ENCODE measurements around the gene FREY1. TPM values are rescaled to one million over a fixed set of nuclear protein-coding genes. Genes with fewer than 3 reads are reported as not detected.

The FREY1 gene, protein sequence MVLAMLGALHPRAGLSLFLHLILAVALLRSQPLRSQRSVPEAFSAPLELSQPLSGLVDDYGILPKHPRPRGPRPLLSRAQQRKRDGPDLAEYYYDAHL
- polyA plus RNA-seq (2013) = 0.40 and 0.43 TPM in 2 replicates

DNA sequence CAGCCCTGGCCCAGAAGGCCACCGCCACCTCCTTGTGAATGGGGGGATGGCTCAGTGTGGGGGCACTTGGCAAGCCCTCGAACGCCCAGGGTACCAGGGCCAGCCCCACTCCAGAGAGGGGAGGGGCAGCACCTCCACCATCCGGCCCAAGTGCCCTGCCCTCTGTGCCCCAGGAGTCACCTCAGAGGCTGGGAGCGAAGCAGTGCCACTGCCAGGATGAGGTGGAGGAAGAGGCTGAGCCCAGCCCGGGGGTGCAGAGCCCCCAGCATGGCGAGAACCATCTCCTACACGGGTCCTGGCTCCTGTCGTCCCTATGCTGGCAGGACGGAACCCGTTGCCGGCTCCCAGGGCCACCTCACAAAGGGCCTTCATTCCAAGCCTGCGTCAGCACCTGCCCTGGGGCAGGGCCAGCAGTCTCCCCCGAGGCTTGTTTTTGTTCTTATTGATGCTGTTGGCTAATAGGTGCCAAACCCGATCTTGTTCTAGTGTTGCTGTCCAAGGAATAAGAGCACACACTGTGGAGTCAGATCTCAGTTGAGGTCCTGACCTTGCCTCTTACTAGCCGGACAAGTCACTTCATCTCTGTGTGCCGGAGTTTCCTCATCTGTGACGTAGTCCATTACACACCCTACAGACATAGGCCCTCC lies at the start of gene FREY1:
TSS of gene FREY1 (minus strand) at position 307 of the 647 bp plus-strand sequence. CDS start at position 281, 26 bp downstream.
- peak within 1 kb of the TSS; percentile 14 for H2BK120ac ChIP-seq (ENCODE audit: insufficient read depth, low read length, poor library complexity)
- H2BK12ac ChIP-seq (ENCODE audit: low read length) = no peak within 1 kb of the TSS
- no peak within 1 kb of the TSS for H3K23ac ChIP-seq (ENCODE audit: low read length)
- H4K91ac ChIP-seq (ENCODE audit: low read depth, low read length) = no peak within 1 kb of the TSS
- no peaks in the 10 kb centered on the region for H3K27me3 ChIP-seq (ENCODE audit: insufficient read depth, low read length)
- no CpG with 5 or more reads among the region's 18 CpGs for WGBS (ENCODE audit: extremely low coverage, insufficient coverage, insufficient read length)
- H3K79me1 ChIP-seq (ENCODE audit: low read length) = peaks cover 5% of the 10 kb centered on the region
- H3K18ac ChIP-seq (ENCODE audit: low read length) = no peak within 1 kb of the TSS
- H3K9ac ChIP-seq (ENCODE audit: low read length) = no peak within 1 kb of the TSS
- H3K27ac ChIP-seq (ENCODE audit: low read depth, low read length) = no peak within 1 kb of the TSS
- no peak within 1 kb of the TSS for H2AFZ ChIP-seq (ENCODE audit: insufficient read depth, low read length, poor library complexity)
- peaks cover 1% of the 10 kb centered on the region for H3K9me3 ChIP-seq (ENCODE audit: insufficient read depth, low read depth, low read length)
- H3K79me2 ChIP-seq (ENCODE audit: control insufficient read depth, insufficient read depth, low read length, poor library complexity) = no peaks in the 10 kb centered on the region
- no peak within 1 kb of the TSS for H3K4ac ChIP-seq (ENCODE audit: low read depth, low read length)
- H2BK5ac ChIP-seq (ENCODE audit: low read depth, low read length, poor library complexity) = no peak within 1 kb of the TSS
- peak within 1 kb of the TSS; percentile 25 for H3K14ac ChIP-seq (ENCODE audit: low read length)
- no peak within 1 kb of the TSS for H3K4me3 ChIP-seq (ENCODE audit: low read depth, low read length)
- H3K4me1 ChIP-seq (ENCODE audit: control insufficient read depth in 1 of 2, insufficient read depth in 2 of 2, low read length in 2 of 2) = peaks cover 15 to 16% of the 10 kb centered on the region in 2 experiments
- no peak within 1 kb of the TSS for H4K12ac ChIP-seq (ENCODE audit: low read depth, low read length)
- H3K36me3 ChIP-seq (ENCODE audit: control insufficient read depth in 1 of 2, insufficient read depth in 2 of 2, low read length in 2 of 2) = peaks cover 27 to 32% of the 10 kb centered on the region in 2 experiments
- H2AK5ac ChIP-seq (ENCODE audit: low read length) = no peak within 1 kb of the TSS
- peak; percentile 97 to 99 for DNase-seq
- no peak within 1 kb of the TSS for H4K8ac ChIP-seq (ENCODE audit: low read depth, low read length)
- no peak within 1 kb of the TSS for H3K4me2 ChIP-seq (ENCODE audit: low read length)

DNA sequence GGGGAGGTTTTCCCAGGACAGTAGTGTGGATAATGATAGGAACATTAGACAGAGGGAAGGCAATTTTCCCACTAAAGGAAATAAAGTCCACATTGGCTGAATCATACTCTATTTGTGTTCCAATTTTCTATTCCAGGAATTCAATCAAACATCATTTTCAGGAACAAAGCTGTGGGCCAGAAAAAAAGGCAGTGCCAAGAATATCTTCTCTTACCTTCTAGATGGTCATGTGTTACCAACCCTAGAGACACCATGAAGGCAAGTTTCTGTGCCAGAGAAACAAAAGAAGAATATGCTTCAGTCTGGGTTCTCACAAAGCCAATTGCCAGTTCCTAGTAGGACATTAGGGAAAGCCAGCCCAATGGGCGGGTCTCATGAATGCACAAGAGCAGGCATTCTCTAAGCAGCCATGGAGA lies 42.9 kb upstream of the FREY1 start:
- Histone ChIP-seq H3K4me1 (ENCODE audit: control insufficient read depth in 1 of 2, insufficient read depth in 2 of 2, low read length in 2 of 2) (no peaks in the 10 kb centered on the region), H3K27me3 (ENCODE audit: insufficient read depth, low read length) (no peaks in the 10 kb centered on the region), H4K8ac (ENCODE audit: low read depth, low read length) (no peak overlapping the region), H3K18ac (ENCODE audit: low read length) (no peak overlapping the region), H3K79me2 (ENCODE audit: control insufficient read depth, insufficient read depth, low read length, poor library complexity) (no peaks in the 10 kb centered on the region), H2AFZ (ENCODE audit: insufficient read depth, low read length, poor library complexity) (no peak overlapping the region), H3K27ac (ENCODE audit: low read depth, low read length) (no peak overlapping the region), H2BK12ac (ENCODE audit: low read length) (no peak overlapping the region), H3K4ac (ENCODE audit: low read depth, low read length) (no peak overlapping the region), H2BK120ac (ENCODE audit: insufficient read depth, low read length, poor library complexity) (no peak overlapping the region), H2BK5ac (ENCODE audit: low read depth, low read length, poor library complexity) (no peak overlapping the region), H3K23ac (ENCODE audit: low read length) (no peak overlapping the region), H3K4me3 (ENCODE audit: low read depth, low read length) (no peak overlapping the region), H3K4me2 (ENCODE audit: low read length) (no peak overlapping the region), H3K36me3 (ENCODE audit: control insufficient read depth in 1 of 2, insufficient read depth in 2 of 2, low read length in 2 of 2) (peaks cover 2 to 15% of the 10 kb centered on the region in 2 experiments), H4K91ac (ENCODE audit: low read depth, low read length) (no peak overlapping the region), H3K14ac (ENCODE audit: low read length) (no peak overlapping the region), H3K9ac (ENCODE audit: low read length) (no peak overlapping the region), H3K79me1 (ENCODE audit: low read length) (no peaks in the 10 kb centered on the region), H2AK5ac (ENCODE audit: low read length) (no peak overlapping the region), H4K12ac (ENCODE audit: low read depth, low read length) (no peak overlapping the region), H3K9me3 (ENCODE audit: insufficient read depth, low read depth, low read length) (no peaks in the 10 kb centered on the region)
- no CpG with 5 or more reads among the region's 1 CpG for WGBS (ENCODE audit: extremely low coverage, insufficient coverage, insufficient read length)
- no peak for DNase-seq

DNA sequence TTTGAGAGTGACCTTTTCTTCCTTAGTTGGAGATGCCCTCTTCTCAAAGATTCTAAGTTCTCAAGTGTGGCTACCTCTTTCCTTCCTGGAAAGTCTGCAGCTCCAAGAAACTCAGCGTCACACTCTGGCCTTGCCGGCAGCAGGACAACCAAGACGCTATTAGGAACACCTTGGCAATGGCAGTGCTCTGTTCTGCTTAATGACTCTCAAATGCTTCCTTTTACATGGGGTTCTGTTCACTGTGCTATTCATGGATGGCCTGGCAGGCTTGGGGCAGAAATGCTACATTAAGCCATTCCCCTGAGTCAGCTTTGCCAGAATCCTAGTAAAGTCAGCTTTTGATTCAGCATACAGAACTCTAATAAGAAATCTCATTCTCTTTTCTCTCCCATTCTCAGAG lies 41.3 kb upstream of the FREY1 start:
- H2BK120ac ChIP-seq (ENCODE audit: insufficient read depth, low read length, poor library complexity) = no peak overlapping the region
- H3K4me2 ChIP-seq (ENCODE audit: low read length) = no peak overlapping the region
- no peaks in the 10 kb centered on the region for H3K9me3 ChIP-seq (ENCODE audit: insufficient read depth, low read depth, low read length)
- no peaks in the 10 kb centered on the region for H3K27me3 ChIP-seq (ENCODE audit: insufficient read depth, low read length)
- peaks cover 2 to 17% of the 10 kb centered on the region in 2 experiments for H3K36me3 ChIP-seq (ENCODE audit: control insufficient read depth in 1 of 2, insufficient read depth in 2 of 2, low read length in 2 of 2)
- no peak overlapping the region for H3K14ac ChIP-seq (ENCODE audit: low read length)
- H3K4me1 ChIP-seq (ENCODE audit: control insufficient read depth in 1 of 2, insufficient read depth in 2 of 2, low read length in 2 of 2) = no peaks in the 10 kb centered on the region
- no peak overlapping the region for H2BK12ac ChIP-seq (ENCODE audit: low read length)
- H2BK5ac ChIP-seq (ENCODE audit: low read depth, low read length, poor library complexity) = no peak overlapping the region
- WGBS (ENCODE audit: extremely low coverage, insufficient coverage, insufficient read length) = no CpG with 5 or more reads among the region's 3 CpGs
- no peaks in the 10 kb centered on the region for H3K79me1 ChIP-seq (ENCODE audit: low read length)
- DNase-seq = no peak
- no peak overlapping the region for H2AK5ac ChIP-seq (ENCODE audit: low read length)
- no peak overlapping the region for H3K23ac ChIP-seq (ENCODE audit: low read length)
- H3K4me3 ChIP-seq (ENCODE audit: low read depth, low read length) = no peak overlapping the region
- no peak overlapping the region for H3K9ac ChIP-seq (ENCODE audit: low read length)
- no peaks in the 10 kb centered on the region for H3K79me2 ChIP-seq (ENCODE audit: control insufficient read depth, insufficient read depth, low read length, poor library complexity)
- no peak overlapping the region for H4K91ac ChIP-seq (ENCODE audit: low read depth, low read length)
- no peak overlapping the region for H3K4ac ChIP-seq (ENCODE audit: low read depth, low read length)
- H2AFZ ChIP-seq (ENCODE audit: insufficient read depth, low read length, poor library complexity) = no peak overlapping the region
- no peak overlapping the region for H3K27ac ChIP-seq (ENCODE audit: low read depth, low read length)
- no peak overlapping the region for H4K12ac ChIP-seq (ENCODE audit: low read depth, low read length)
- H4K8ac ChIP-seq (ENCODE audit: low read depth, low read length) = no peak overlapping the region
- H3K18ac ChIP-seq (ENCODE audit: low read length) = no peak overlapping the region

DNA sequence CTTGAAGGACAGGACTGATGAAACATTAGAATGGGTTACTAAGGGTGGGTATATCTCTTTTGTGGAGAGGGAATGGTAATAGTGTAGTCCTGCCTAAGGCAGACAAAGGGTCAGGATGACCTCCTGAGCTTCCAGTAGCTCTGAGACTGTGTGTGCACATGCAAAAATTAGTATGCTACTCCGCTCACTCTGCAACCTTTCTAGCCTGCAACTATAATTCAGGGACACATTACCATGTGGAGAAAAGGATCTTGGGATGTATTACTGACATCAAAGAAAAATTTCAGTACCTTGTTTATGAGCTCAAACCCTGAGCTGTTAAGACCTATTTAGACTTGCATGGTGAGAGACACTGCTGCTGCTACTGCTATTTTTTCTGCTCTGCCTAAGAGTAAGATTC lies 40.8 kb upstream of the FREY1 start:
- Histone ChIP-seq H4K91ac (ENCODE audit: low read depth, low read length) (no peak overlapping the region), H3K14ac (ENCODE audit: low read length) (no peak overlapping the region), H3K27ac (ENCODE audit: low read depth, low read length) (no peak overlapping the region), H3K36me3 (ENCODE audit: control insufficient read depth in 1 of 2, insufficient read depth in 2 of 2, low read length in 2 of 2) (peaks cover 2 to 16% of the 10 kb centered on the region in 2 experiments), H3K23ac (ENCODE audit: low read length) (no peak overlapping the region), H3K79me2 (ENCODE audit: control insufficient read depth, insufficient read depth, low read length, poor library complexity) (no peaks in the 10 kb centered on the region), H3K4me1 (ENCODE audit: control insufficient read depth in 1 of 2, insufficient read depth in 2 of 2, low read length in 2 of 2) (no peaks in the 10 kb centered on the region), H4K12ac (ENCODE audit: low read depth, low read length) (no peak overlapping the region), H2BK5ac (ENCODE audit: low read depth, low read length, poor library complexity) (no peak overlapping the region), H2AFZ (ENCODE audit: insufficient read depth, low read length, poor library complexity) (no peak overlapping the region), H3K4ac (ENCODE audit: low read depth, low read length) (no peak overlapping the region), H2AK5ac (ENCODE audit: low read length) (no peak overlapping the region), H2BK12ac (ENCODE audit: low read length) (no peak overlapping the region), H3K79me1 (ENCODE audit: low read length) (no peaks in the 10 kb centered on the region), H3K9ac (ENCODE audit: low read length) (no peak overlapping the region), H3K4me3 (ENCODE audit: low read depth, low read length) (no peak overlapping the region), H3K18ac (ENCODE audit: low read length) (no peak overlapping the region), H2BK120ac (ENCODE audit: insufficient read depth, low read length, poor library complexity) (no peak overlapping the region), H4K8ac (ENCODE audit: low read depth, low read length) (no peak overlapping the region), H3K4me2 (ENCODE audit: low read length) (no peak overlapping the region), H3K27me3 (ENCODE audit: insufficient read depth, low read length) (no peaks in the 10 kb centered on the region), H3K9me3 (ENCODE audit: insufficient read depth, low read depth, low read length) (no peaks in the 10 kb centered on the region)
- WGBS (ENCODE audit: extremely low coverage, insufficient coverage, insufficient read length) = no CpG with 5 or more reads among the region's 1 CpG
- no peak for DNase-seq
